IPS DF 4.7 (cell line): ENCODE results near the gene KLHL35.
A peak's percentile ranks its signal among the peaks of the same experiment; 100 is the strongest.

ENCODE experiments used
- DNase-seq: peaks from one replicate; pipeline ENCODE4 v3.0.0-alpha.2; 2013; ENCODE audit warnings: low spot score; ENCODE audit errors: extremely low read depth

Gene KLHL35, protein sequence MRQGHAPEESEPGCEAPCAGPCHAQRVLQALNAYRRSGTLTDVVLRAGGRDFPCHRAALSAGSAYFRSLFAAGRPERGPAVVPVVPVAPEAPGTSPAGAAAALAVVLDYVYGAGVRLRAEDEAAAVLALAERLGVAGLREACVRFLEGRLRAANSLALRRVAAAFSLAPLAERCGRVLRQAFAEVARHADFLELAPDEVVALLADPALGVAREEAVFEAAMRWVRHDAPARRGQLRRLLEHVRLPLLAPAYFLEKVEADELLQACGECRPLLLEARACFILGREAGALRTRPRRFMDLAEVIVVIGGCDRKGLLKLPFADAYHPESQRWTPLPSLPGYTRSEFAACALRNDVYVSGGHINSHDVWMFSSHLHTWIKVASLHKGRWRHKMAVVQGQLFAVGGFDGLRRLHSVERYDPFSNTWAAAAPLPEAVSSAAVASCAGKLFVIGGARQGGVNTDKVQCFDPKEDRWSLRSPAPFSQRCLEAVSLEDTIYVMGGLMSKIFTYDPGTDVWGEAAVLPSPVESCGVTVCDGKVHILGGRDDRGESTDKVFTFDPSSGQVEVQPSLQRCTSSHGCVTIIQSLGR

DNA sequence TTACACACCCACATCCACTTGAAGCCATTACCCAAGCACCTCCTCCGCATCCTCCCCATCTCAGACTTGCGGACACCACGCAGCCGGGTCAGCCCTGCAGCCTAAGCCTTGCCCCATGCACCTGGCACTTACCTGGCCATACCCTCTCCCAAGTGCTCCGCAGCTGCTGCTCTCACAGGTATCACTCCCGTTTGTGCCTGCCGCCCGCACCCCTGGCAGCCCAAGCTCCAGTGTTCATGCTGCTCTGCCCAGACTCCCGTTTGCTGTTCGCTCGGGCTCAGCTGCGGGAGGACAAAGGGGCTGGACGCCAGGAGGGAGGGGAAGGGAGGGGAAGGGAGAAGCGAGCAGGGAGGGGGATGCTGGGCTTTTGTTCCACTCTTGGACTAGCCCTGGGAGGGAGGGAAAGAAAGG, at the start of gene KLHL35:
TSS of gene KLHL35 (minus strand) at position 293 of the 411 bp plus-strand sequence. CDS start 2,574 bp downstream, outside the sequence.
- no peak for DNase-seq

DNA sequence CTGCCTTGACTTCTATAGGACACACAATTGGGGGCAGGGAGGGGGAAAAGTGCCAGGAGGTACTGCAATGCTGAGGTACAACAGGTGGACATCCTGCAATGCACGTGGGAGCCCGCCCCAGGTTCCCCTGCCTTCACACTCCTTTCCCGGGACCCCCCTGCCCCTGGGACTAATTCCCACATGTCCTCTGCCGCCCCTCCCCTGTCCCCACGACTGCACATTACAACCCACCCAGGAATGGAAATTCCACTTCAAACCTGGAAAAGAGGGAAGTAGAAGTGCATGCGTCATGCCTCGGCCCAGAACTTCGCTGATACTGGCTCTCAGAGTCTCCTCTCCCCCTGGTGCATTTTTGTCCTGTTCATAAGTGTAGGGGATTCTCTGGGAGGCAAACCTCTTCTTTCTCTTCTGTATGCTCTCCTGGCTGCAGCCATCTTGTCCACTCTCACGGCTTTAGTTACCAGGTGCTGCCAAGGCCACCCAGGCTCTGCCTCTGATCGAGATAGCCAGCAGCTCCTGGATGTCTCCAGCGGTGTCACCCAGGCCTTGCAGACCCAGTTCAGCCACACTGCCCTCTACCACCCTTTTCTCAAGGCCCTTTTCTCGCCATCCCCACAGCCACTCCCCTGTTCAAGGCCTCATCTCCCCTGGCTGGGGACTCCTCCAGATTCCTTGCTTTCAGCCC, 49.1 kb upstream of the KLHL35 start:
- DNase-seq, result no peak

DNA sequence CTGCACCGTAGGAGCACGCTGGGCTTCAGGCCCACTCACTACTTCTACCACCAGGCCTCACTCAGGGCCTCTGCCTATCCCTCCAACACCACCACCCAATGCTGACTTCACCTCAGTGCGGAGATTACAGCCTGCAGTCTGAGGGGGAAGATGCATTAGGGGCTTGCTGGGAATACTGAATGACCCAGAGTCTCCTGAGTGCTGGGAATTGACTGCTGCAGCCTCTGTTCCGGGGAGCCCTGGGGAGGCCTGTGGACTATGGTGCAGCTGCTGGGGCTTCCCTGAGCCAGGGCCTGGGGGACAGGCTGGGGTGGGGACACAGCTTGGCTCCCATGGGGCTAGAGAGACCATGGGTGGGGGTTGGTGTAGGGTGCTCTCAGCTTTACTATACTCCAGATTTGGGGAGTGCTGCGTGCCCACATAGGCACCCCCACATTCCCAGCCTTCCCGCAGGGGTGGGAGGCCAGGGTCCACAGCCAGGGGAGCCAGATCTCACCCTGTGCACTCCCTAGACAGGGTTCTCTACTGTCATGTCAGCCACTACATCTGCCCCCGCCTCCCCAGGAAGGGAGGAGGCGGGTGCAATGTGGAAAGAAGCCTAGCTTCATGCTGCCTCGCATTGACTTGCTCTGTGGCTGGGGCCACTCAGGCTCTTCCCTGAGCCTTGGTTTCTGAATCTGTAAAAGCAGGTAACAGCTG, 48.4 kb upstream of the KLHL35 start:
- DNase-seq, result no peak

DNA sequence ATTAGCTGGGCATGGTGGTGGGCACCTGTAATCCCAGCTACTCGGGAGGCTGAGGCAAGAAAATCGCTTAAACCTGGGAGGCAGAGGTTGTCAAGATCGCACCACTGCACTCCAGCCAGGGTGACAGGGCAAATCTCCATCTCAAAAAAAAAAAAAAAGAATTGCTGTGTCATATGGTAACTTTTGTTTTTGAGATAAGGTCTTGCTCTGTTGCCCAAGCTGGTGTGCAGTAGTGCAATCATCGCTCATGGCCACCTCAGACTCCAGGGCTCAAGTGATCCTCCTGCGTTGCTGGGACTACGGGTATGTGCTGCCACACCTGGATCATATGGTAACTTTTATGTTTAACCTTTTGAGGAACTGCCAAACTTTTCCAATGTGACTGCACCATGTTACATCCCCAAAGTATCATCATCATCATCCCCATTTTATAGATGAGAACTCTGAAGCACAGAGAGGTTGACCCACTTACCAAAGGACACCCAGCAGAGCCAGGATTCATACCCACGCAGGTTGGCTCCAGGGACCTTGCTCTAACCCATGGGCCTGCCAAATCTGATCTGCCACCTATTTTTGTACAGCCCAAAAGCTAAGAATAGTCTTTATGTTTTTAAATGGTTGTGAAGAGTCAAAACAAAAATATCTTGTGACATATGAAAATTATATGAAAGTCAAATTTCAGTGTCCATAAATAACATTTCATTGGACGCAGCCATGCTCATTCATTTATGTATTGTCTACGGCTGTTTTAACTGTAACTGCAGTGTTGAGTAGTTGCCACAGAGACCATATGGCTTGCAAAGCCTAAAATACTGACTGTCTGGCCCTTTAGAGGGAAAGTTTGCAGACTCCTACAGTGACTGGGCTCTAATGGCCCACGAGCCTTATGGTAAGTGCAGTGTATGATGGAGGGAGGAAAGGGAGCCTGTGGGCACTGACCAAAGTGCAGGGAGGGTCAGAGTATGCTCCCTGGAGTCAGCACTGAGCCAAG, 47.5 kb upstream of the KLHL35 start:
- no peak for DNase-seq

DNA sequence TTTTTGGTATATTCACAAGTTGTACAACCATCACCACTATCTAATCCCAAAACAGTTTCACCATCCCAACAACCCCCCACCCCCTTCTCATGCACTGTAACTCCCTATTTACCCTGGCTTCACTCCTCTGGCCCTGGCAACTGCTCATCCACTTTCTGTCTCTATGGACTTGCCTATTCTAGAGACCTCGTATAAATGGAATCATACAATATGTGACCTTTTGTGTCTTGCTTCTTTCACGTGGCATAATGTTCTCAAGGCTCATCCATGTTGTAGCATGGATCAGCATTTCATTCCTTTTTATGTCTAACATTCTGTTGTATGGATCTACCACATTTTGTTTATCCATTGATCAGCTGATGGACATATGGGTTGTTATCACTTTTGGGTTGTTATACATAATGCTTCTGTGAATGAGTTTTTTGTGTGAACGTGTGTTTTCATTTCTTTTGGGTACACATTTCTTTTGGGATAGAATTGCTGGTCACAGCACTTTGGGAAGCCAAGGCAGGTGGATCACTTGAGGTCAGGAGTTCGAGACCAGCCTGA, 46.7 kb upstream of the KLHL35 start:
- no peak for DNase-seq

DNA sequence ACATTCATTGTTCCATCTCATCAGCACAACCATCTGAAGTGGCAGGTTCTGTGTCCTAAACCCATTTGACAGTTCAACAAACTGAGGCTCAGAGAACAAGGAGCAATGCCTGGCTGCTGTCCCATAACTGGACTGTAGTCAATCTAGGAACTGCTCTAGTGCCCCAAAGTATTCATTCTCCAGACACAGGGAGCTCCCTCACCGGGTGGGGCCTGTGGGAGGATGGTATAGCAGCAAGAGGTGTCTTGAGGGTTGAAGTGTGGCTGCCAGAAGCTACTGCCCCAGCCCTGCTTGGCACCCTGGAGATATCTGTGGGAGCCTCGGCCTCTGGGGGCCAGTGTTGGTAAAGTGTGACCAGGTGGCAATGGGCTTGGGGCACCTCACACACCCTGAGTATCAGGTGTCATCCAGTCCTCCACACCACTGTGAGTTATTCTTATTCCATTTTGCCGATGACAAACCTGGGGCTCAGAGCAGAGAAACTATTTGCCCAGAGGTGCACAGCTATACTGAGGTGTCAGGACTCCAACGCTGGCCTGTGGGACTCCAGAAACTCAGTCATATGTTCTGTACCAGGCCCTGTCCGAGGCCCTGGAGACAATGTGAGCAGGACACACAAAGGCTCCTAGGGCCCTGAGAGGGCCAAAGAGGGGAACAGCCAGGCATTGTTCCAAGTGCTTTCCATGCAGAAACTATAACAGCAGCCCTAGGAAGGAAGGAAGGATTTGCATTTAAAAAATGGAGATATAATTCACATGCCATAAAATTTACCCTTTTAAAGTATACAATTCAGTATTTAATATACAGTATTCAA, 46.0 kb upstream of the KLHL35 start:
- no peak for DNase-seq

DNA sequence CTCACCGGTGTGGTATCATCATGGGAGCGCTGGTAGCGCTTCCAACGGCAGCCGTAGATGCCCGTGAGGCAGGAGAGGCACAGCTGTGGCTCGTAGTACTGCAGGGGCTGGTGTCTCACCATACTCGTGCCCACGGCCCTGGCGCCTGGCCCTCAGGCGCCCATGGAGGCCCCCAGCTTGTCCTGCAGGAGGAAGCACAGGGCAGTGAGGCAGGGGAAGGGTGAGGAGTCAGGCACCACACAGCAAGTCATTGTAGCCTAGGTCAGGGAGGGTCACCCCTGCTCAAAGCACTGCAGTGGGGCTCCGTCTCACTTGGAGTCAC, 44.6 kb upstream of the KLHL35 start:
- DNase-seq, result no peak

DNA sequence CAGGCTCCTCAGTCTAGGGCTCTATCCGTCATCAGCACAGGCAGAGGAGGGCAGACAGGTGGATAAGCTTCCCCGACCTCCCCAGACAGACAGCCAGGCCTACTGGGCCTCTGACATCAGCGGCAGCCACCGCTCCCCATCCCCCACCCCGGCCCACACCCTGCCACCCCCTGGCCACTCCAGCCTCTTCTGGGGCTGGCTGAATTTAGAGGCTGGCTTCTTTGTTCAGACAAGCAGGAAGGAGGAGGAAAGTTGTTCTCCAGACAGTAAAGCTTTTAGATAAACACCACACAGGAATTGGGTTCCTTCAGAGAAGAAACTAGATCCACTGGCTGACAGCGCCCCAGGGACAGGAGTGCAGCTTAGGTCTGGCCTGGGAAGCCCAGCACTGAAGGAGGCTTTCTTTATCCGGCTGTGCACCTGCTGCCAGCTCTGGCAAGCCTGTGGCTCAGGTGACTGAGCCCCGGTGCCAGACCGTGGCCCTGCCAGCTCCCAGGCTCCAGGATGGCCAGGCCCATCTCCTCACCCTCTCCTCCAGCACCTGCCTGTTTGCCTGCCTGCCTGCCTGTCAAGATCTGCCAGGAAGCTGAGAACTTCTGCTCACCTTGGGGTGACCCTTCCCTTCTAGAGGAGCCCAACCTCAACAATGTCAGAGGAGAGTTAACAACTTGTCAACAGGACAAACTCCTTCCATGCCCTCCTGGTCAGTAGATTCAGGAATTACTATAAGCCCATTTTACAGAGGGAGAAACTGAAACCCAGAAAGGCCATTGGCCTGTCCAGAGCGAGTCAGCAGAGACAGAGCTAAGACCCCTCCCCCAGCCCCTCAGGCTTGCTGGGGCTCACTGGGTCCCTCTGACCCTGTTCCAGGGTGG, 44.0 kb upstream of the KLHL35 start:
- DNase-seq, result no peak

DNA sequence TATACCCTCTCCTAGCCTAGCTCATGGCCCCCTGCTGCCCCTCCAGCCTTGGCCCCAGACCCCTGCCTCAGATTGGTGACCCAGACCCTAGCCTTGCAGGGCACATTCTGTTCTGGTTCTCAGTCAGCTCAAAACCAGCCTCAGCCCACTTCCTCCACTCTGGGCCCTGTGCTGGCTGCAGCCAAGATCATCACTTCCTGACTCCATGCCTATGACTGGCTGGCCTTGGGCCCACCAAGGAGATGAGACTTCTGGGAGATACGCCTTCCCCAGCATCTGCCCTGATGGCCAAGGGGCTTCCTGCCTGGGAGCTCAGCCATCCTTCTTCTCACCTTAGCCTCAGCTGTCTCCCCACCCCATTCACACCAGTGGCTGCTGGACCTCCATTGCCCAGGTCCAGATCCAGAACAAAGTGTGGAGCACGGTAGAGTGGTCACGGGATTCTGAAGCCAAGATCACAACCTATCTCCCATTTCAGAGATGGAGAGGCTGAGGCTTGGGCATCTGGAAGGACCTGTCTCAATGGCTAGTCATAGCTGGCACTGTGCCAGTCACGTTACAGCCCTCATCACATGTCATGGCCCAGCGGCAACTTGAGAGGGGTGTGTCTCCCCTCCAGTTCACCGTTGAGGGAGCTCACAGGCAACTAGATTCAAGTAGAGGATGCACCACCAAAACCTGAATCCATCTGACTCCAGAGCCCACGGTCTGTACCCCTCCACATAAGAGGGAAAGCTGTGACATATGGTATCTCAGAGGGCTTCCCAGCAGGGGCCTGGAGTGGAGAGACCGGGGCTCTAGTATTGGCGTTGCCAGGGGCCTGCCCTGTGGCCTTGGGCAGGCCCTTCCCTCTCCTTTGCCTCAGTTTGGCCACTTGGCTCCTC, 43.0 kb upstream of the KLHL35 start:
- DNase-seq, result no peak

DNA sequence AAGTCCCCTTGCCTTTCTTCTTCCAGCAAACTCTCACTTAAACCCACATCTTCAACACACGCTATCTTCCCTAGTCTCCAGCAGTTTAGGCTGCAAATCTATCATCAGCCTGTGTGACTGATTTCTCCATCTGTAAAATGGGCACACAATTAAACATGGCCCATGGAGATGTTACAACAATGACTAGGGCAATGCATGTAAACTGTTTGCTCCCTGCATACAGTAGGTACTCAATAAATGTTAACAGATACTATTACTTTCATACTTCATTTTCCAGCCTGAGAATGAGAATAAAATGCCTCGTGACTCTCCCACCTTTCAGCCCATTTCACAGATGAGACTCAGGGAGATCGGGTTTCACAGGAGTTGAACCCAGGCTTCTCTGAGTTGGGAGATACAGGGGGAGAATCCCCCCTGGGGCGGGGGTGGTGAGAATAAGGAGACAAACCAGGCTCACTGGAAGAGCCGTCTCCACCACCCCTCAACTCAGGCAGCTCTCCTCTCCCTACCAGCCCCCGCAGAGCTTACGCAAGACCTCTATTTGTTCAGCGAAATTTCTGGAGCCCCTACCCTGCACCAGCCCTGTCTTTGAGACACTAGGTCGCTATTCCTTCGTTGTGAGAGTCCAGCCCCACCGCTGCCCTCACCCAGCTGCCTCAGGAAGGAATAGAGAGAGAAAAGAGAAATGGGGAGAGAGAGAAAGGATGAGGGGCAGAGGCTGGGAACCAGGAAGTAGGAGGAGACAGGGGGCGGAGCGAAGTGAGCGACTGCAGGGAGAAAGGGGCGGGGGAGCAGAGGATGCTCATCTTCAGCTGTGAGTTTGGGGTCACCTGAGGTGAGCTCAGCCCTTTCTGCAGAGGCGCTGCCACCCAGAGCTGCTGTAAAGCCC, 42.1 kb upstream of the KLHL35 start:
- peak; percentile 66 for DNase-seq

DNA sequence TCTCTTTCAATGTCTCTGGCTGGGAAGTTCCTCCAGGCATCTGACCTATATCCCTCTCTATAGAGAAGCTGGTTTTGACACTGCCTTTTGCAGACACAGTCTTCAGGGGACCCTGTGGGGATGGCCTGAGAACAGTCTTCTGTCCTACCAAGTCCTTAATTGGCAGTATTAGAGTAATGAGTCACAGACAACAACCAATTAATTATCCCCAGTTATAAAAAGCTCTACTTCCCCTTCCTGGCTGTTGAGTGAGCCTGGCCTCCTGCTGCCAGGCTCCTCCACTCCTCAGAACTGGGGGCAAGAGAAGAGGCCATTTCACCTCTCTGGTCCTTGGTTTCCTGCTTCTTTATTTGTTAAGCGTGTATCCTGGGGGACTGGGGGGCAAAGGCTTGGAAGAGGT, 41.2 kb upstream of the KLHL35 start:
- no peak for DNase-seq

DNA sequence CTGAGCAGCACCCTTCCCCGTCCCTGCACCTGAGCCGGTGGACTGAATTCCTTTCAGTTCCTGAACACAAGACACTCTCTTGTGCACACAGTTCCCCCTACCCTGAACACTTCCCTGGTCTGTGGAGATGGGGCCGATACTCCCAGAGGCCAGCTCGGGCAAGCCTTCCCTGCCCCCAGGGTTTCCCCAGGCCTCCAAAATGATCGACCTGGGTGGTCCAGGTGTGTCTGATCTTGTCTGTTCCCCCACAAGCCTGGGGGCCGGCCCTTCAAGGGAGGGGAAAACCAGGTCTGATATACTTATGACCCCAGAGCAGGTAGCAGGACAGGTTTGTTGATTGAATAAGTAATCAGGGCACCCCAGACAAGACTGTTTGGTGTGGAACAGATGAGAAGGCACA, 40.7 kb upstream of the KLHL35 start:
- DNase-seq, result no peak

DNA sequence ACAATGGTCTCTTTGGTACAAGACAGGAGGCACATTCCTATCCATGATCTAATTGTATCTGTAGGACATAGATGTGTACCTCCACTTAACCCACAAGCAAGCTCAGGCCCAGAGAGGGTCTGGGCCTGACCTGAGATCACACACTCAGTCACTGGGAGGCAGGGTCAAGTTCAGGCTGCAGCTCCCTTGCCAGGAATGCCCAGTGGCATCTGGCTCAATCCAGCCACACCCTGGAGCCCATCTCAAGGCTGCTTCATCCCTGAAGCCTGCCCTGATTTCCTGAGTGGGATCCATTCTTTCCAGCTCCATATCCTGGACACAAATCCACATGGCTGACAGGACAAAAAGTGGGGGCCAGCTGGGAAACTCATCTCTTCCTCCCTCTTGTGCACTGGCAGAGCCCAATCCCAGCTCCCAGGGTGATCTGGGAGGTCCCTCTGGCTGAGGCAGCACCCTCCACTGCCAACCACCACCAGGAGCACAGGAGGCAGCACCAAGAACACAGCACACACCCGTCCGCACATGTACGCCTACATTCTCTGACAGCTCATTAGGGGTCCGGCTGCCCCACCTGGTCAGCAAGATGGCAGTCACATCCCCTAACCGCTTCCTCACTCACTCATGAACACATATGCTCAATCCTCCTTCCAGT, 39.2 kb upstream of the KLHL35 start:
- DNase-seq, result no peak

DNA sequence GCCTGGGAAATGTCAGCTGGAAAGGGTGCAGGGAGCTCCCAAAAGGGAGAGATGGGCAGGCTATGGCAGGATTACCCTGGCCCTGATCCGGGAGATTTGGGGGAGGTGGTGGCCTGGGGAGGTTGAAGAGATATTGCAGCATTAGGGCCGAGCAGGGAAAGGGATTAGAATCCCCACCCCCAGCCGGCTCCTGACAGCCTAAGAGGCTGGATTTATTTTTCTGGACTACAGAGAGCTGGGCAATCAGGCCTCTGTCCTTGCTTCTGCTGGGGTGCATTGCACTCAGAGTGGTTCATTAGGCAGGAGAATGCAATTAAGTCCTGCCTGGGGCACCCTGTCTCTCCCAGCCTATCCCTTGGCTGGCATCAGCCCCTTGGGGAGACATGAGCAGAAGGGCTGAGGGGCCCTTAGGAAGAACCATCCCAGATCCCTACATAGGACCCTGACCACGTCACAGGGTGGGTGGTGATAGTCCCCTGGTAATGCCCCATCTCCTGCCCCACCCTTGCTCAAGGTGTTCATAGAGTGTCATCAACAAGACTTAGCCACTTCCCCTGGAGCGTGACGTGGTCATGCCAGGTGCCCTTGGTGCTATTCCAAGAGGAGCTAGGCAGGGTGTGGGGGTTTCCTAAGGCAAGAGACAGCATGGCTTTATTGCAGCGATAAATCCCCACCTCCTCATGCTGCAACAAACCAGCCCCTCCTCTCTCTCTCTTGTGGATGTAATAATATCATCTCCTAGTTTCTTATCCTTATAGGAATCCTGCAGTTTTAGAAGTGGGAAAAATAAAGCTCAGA, 38.4 kb upstream of the KLHL35 start:
- no peak for DNase-seq

DNA sequence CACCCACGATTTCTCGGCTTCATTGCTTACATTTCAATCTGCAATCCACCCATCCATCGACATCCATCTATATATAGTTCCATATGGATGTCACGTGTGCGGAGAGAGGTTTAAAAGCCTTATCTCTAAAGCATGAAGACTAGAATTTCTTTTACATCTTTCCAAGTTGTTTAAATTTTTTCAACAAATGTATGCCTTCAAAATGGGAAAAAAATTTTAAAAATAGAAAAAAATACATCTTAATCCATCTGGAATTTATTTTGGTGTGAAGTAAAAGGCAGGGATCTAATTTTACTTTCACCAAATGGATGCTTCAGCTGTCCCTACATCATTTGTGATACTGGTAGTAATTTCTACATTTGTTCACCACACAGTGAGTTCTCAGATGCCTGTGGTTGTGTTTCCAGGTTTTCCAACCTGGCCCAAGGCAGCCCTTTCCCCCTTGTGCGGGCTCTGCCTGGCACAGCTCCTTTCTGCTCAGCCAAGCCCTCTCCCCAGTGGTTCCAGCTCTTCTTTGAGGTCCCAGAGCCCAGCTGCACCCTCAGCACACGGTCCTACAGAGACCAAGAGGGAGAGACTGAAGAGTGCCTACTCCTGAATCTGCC, 37.6 kb upstream of the KLHL35 start:
- no peak for DNase-seq
